DMS79 treated with DMSO at 0.1 percent for 48 hours (cell line): Measurements from ENCODE around the gene PLK1.

Experiments used
- DNase-seq: peaks from one replicate; lab custom pipeline; 2025; lab: John Stamatoyannopoulos, UW

The PLK1 gene

GRCh38 chr16:23679986-23680336, 1.3 kb downstream of the PLK1 start:
- no peak for DNase-seq

DNA sequence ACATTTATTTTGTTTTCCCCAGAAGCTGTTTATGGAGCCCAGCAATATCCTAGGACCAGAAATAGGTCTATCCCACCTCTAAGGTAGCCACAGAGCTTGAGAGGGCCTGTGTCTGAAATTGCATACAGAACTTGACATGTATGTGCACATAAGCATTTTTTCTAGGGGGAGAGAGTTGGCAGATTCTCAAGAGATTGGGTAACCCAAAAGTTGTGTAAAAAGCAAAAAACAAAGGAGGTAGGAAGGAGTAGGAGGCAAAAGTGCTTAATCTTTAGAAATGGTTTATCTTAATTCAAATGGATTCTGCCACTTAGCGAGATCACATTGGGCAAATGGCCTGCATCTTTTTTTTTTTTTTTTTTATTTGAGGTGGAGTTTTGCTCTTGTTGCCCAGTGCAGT, 3.5 kb downstream of the PLK1 start:
- DNase-seq, result no peak

- no peak for DNase-seq
Observed at GRCh38 chr16:23683487-23683886, 4.8 kb downstream of the PLK1 start.

GRCh38 chr16:23687034-23687808, 8.5 kb downstream of the PLK1 start:
- DNase-seq, result no peak

GRCh38 chr16:23689442-23690187, 10.9 kb downstream of the PLK1 start:
- no peak for DNase-seq

- DNase-seq, result no peak
Observed at GRCh38 chr16:23690771-23691482, 12.2 kb downstream of the PLK1 start.

- DNase-seq, result no peak
Observed at GRCh38 chr16:23691483-23692189, 12.9 kb downstream of the PLK1 start.

DNA sequence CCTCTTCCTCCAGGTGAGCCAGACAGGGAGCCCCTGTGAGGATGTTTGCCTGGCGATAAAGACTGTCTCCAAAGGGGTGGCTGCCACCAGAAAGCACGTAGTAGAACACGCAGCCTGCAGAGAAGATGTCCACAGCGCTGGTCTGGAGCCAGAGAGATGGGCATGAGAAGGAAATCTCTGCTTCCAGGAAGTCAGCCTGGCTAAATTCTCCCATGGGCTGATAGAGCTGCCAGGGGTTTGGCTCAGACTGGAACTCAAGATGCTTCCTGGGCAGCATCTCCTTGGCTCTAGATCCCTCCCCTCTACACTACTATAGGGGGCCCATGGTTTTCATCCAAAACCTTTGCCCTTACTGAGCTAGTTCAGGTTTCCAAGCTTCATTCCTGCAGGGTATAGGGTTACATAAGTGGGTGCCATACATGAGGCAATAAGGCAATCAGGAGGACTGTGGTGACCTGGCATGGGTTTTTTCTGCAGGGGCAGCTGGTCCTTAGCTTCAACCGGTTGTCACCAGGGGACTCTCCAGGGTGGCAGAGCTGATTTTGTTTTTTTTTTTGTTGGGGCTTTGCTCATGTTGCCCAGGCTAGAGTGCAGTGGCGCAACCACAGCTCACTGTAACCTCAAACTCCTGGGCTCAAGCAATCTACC, 13.6 kb downstream of the PLK1 start:
- DNase-seq, result no peak

- DNase-seq, result no peak
Observed at GRCh38 chr16:23694265-23694643, 15.6 kb downstream of the PLK1 start.

- DNase-seq, result no peak
Observed at GRCh38 chr16:23694644-23695373, 16.1 kb downstream of the PLK1 start.

- DNase-seq, result no peak
Observed at GRCh38 chr16:23695756-23696155, 17.1 kb downstream of the PLK1 start.

GRCh38 chr16:23699100-23699499, 20.4 kb downstream of the PLK1 start:
- DNase-seq, result no peak

GRCh38 chr16:23700093-23700492, 21.4 kb downstream of the PLK1 start:
- DNase-seq, result no peak

DNA sequence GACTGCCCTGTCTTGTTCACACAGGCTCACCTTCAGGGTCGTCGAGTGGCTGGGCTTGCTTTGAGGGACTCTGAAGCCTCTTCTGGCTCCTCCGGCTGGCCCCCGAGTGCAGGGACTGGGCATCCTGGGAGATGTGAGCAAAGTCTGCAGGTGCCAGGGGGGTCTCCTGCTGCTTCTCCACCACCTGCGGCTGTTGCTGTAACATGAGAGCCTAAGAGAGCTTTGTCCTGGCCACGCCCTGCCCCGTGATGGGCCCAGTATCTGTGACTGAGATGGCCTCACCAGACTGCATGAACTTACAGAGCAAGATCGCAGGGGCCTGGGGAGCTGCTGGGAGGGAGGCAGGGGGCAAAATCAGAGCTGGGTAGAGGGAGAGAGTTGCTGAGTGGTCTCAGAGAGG, 21.8 kb downstream of the PLK1 start:
- peak; percentile 5 for DNase-seq

DNA sequence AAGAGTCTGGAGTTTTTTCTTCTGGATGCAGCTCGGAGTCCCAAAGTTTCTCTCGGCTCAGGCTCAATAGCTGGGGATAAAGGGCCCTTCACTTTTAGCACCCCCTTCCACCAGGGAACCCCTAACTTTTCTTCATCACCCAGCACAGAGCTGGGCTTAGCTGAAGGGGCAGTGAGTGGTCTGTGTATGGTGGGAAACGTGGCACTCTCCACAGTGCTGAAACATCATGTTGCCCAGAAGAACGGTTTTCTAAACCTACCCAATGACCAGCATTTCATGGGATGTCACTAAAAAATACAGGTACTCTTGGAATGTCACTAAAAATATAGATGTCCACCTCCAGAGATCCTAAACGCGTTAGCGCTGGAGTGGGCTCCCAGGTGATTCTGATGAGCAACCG, 22.4 kb downstream of the PLK1 start:
- no peak for DNase-seq

DNA sequence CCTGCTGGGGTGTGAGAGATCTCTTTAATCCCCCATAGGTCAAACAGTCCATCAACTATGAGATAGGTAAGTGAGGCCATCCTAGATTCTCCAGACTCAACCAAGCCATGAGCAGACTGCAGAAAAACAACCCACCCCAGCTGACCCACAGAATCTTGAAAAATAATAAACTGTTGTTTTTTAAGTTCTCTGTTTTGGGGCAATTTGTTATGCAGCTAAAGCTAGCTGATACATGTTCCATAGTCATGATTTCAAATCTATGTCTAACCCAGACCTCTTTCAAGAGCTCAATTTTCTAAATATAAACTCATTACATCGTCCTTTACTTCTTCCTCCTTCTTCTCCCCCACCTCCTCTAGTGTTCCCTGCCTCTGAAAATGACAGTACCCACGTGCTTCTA, 24.3 kb downstream of the PLK1 start:
- DNase-seq, result no peak

GRCh38 chr16:23704772-23705516, 26.3 kb downstream of the PLK1 start:
- no peak for DNase-seq

DNA sequence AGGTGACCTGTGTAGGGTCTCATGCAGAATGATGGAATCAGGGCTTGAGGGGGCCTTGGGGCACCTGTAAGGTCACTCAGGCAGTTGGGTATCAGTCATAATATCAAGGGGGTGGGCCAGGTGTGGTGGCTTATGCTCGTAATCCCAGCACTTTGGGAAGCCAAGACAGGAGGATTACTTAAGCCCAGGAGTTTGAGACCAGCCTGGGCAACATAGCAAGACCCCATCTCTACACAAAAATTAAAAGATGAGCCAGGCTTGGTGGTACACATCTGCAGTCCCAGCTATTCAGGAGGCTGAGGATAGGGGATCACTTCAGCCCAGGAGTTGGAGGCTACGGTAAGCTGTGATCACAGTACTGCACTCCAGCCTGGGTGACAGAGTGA, 26.8 kb downstream of the PLK1 start:
- DNase-seq, result no peak

- DNase-seq, result no peak
Observed at GRCh38 chr16:23706439-23706838, 27.8 kb downstream of the PLK1 start.

DNA sequence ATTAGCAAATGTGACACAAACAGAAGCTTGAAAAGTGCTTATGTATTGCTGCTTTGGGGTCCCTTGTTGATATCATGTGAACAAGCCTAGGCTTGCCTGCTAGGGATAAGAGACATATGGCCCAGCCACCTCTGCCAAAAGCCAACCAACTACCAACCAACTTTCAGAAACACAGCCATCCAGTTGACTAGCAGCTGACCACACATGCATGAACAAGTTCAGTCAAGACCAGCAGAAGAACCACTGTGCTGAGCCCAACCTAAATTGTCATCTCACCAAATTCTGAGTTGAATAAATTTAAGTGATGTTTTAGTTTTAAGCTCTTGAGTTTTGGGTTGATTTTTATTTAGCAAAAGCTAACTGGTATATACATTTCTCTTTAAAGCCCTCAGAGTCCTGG, 30.8 kb downstream of the PLK1 start:
- no peak for DNase-seq

DNA sequence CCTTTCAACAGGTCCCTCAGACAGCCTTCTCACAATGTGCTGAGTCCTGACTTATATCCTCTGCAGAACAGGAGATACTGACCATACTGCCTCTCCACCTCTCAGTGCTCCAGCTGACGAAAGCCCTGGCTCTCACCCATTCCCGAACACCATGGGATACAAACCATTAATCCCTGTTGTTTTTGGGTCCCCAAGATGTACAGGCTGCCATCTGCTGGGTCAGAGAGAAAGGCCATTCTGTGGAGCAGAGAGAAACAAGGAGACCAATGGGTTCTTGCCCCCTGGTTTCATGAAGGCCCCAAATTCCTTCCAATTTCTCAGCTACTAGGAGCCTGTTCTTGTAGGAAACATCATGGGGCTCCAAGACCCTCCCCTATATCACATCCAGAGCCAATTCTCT, 31.3 kb downstream of the PLK1 start:
- no peak for DNase-seq
